ENCODE results near the gene MCF2L. TPM values are rescaled to one million over a fixed set of nuclear protein-coding genes. Genes with fewer than 3 reads are reported as not detected.

The MCF2L gene
- total RNA-seq, 1 experiment from 2014 or later, result not detected

- H3K4me3 Mint-ChIP-seq (ENCODE audit: unreplicated experiment), result no peak overlapping the region
- TF ChIP-seq CTCF (IDR thresholded peaks at IDR 0.05; ENCODE audit: unreplicated experiment), result no peak
- no TSS peak for BruUV-seq (replicated peaks)
- DNase-seq (ENCODE audit: unreplicated experiment), result no peak
- H3K27ac Mint-ChIP-seq (ENCODE audit: low read depth, unreplicated experiment), result no peak overlapping the region
- peaks cover 12% of the 10 kb centered on the region for H3K36me3 Mint-ChIP-seq (ENCODE audit: insufficient read depth, unreplicated experiment)
- H3K4me1 Mint-ChIP-seq (ENCODE audit: insufficient read depth, unreplicated experiment), result no peaks in the 10 kb centered on the region
- intact Hi-C loops (cut with micrococcal nuclease), result no loop called here
- ChIA-PET POLR2A (no interaction called here), CTCF (interaction anchor here (0.5 to 1.1 kb wide), 2 partner anchors 101 to 117 kb away, joined by 3 read pairs; no protein-coding TSS in a partner anchor)
- H3K9me3 Mint-ChIP-seq (ENCODE audit: unreplicated experiment), result peaks cover 8% of the 10 kb centered on the region
- peaks cover 16% of the 10 kb centered on the region for H3K27me3 Mint-ChIP-seq (ENCODE audit: insufficient read depth, unreplicated experiment)
Measured at GRCh38 chr13:112976526-112976925, 7.5 kb downstream of the MCF2L start.

- H3K9me3 Mint-ChIP-seq (ENCODE audit: unreplicated experiment), result peaks cover 7% of the 10 kb centered on the region
- peaks cover 12% of the 10 kb centered on the region for H3K36me3 Mint-ChIP-seq (ENCODE audit: insufficient read depth, unreplicated experiment)
- CTCF ChIA-PET, result interaction anchor here (0.7 to 1.1 kb wide), 2 partner anchors 83 to 116 kb away, joined by 3 read pairs; no protein-coding TSS in a partner anchor
- POLR2A ChIA-PET, result no interaction called here
- no peak overlapping the region for H3K4me3 Mint-ChIP-seq (ENCODE audit: unreplicated experiment)
- intact Hi-C loops (cut with micrococcal nuclease), result no loop called here
- no peak for DNase-seq (ENCODE audit: unreplicated experiment)
- no peak overlapping the region for H3K27ac Mint-ChIP-seq (ENCODE audit: low read depth, unreplicated experiment)
- BruUV-seq (replicated peaks), result no TSS peak
- TF ChIP-seq CTCF (IDR thresholded peaks at IDR 0.05; ENCODE audit: unreplicated experiment), result no peak
- H3K4me1 Mint-ChIP-seq (ENCODE audit: insufficient read depth, unreplicated experiment), result no peaks in the 10 kb centered on the region
- H3K27me3 Mint-ChIP-seq (ENCODE audit: insufficient read depth, unreplicated experiment), result peaks cover 12% of the 10 kb centered on the region
Measured at GRCh38 chr13:112977091-112977490, 8.1 kb downstream of the MCF2L start.

GRCh38 chr13:112977525-112977924, 8.5 kb downstream of the MCF2L start:
- DNase-seq (ENCODE audit: unreplicated experiment), result no peak
- BruUV-seq (replicated peaks), result no TSS peak
- Mint-ChIP-seq H3K27me3 (ENCODE audit: insufficient read depth, unreplicated experiment) (peaks cover 12% of the 10 kb centered on the region), H3K36me3 (ENCODE audit: insufficient read depth, unreplicated experiment) (peaks cover 12% of the 10 kb centered on the region), H3K27ac (ENCODE audit: low read depth, unreplicated experiment) (no peak overlapping the region), H3K4me3 (ENCODE audit: unreplicated experiment) (no peak overlapping the region), H3K9me3 (ENCODE audit: unreplicated experiment) (peaks cover 3% of the 10 kb centered on the region), H3K4me1 (ENCODE audit: insufficient read depth, unreplicated experiment) (no peaks in the 10 kb centered on the region)
- intact Hi-C loops (cut with micrococcal nuclease), result no loop called here
- CTCF ChIA-PET, result interaction anchor here (0.7 to 1.1 kb wide), 2 partner anchors 83 to 116 kb away, joined by 3 read pairs; no protein-coding TSS in a partner anchor
- no peak for TF ChIP-seq CTCF (IDR thresholded peaks at IDR 0.05; ENCODE audit: unreplicated experiment)
- POLR2A ChIA-PET, result interaction anchor here (0.6 kb wide), 1 partner anchor 39 kb away, joined by 3 read pairs; no protein-coding TSS in a partner anchor

- ChIA-PET CTCF (no interaction called here), POLR2A (no interaction called here)
- no peak for DNase-seq (ENCODE audit: unreplicated experiment)
- Mint-ChIP-seq H3K4me1 (ENCODE audit: insufficient read depth, unreplicated experiment) (no peaks in the 10 kb centered on the region), H3K9me3 (ENCODE audit: unreplicated experiment) (no peaks in the 10 kb centered on the region), H3K4me3 (ENCODE audit: unreplicated experiment) (no peak overlapping the region), H3K27ac (ENCODE audit: low read depth, unreplicated experiment) (no peak overlapping the region), H3K36me3 (ENCODE audit: insufficient read depth, unreplicated experiment) (peaks cover 9% of the 10 kb centered on the region), H3K27me3 (ENCODE audit: insufficient read depth, unreplicated experiment) (peaks cover 7% of the 10 kb centered on the region)
- TF ChIP-seq CTCF (IDR thresholded peaks at IDR 0.05; ENCODE audit: unreplicated experiment), result no peak
- intact Hi-C loops (cut with micrococcal nuclease), result no loop called here
- no TSS peak for BruUV-seq (replicated peaks)
Measured at GRCh38 chr13:112978561-112979405, 9.8 kb downstream of the MCF2L start.
